ENCODE measurements around the gene CHTF8. TPM values are rescaled to one million over a fixed set of nuclear protein-coding genes. Genes with fewer than 3 reads are reported as not detected.
A peak's percentile ranks its signal among the peaks of the same experiment; 100 is the strongest.

Gene CHTF8
- polyA plus RNA-seq, 4 donors: 157 to 170 (median 163) TPM

GRCh38 chr16:69114976-69115355 is 17.4 kb downstream of the CHTF8 start:
- DNase-seq (ENCODE audit: low read depth in 4 of 4, low spot score in 3 of 4): no peak

DNA sequence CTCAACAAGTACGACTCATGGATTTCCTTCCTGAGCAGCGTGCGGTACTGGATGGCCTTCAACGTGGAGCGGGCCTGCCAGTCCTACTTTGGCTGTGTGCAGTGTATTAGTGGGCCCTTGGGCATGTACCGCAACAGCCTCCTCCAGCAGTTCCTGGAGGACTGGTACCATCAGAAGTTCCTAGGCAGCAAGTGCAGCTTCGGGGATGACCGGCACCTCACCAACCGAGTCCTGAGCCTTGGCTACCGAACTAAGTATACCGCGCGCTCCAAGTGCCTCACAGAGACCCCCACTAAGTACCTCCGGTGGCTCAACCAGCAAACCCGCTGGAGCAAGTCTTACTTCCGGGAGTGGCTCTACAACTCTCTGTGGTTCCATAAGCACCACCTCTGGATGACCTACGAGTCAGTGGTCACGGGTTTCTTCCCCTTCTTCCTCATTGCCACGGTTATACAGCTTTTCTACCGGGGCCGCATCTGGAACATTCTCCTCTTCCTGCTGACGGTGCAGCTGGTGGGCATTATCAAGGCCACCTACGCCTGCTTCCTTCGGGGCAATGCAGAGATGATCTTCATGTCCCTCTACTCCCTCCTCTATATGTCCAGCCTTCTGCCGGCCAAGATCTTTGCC is 17.9 kb downstream of the CHTF8 start:
- DNase-seq (ENCODE audit: low read depth in 4 of 4, low spot score in 3 of 4): no peak

DNA sequence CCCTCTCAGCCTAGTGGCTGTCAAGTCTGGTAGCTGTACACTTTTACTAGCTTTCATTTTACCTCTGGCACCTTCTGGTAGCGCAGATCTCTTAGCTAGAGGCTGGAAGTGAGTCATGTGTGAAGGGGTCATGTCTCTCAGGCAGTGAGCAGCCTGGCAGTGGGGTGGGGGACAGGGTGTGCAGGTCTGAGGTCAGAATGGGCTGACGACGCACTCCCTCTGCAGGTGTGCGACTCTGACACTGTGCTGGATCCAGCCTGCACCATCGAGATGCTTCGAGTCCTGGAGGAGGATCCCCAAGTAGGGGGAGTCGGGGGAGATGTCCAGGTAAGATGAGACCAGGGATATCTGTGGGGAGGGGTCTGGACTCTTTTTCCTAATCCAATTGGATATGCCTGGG is 19.2 kb downstream of the CHTF8 start:
- no peak for DNase-seq (ENCODE audit: low read depth in 4 of 4, low spot score in 3 of 4)

- DNase-seq (ENCODE audit: low read depth in 4 of 4, low spot score in 3 of 4): no peak
Measured at GRCh38 chr16:69112285-69113129, 19.9 kb downstream of the CHTF8 start.

- DNase-seq (ENCODE audit: low read depth in 4 of 4, low spot score in 3 of 4): no peak
Measured at GRCh38 chr16:69111876-69112230, 20.5 kb downstream of the CHTF8 start.

- no peak for DNase-seq (ENCODE audit: low read depth in 4 of 4, low spot score in 3 of 4)
Measured at GRCh38 chr16:69111216-69111875, 21.0 kb downstream of the CHTF8 start.

GRCh38 chr16:69110406-69110805 is 22.0 kb downstream of the CHTF8 start:
- DNase-seq (ENCODE audit: low read depth in 4 of 4, low spot score in 3 of 4): no peak

- DNase-seq (ENCODE audit: low read depth in 4 of 4, low spot score in 3 of 4): no peak
Measured at GRCh38 chr16:69109486-69110270, 22.7 kb downstream of the CHTF8 start.

DNA sequence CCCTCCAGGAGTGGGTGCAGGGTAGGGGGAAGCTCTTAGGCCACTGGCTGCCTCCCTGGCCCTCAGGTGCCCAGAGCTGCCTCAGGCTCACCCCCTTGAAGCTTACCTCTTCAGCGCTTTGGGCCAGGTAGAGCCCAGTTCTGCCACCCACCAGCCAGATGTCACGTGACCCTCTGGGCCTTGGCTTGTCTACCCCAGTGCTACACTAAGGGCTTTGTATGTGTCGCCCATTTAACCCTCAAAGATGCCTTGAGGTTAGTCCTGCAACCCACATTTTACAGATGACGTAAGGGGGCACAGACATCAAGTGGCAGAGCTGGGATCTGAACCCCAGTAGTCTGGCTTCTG is 23.5 kb downstream of the CHTF8 start:
- no peak for DNase-seq (ENCODE audit: low read depth in 4 of 4, low spot score in 3 of 4)

- no peak for DNase-seq (ENCODE audit: low read depth in 4 of 4, low spot score in 3 of 4)
Measured at GRCh38 chr16:69108064-69108904, 24.1 kb downstream of the CHTF8 start.

- no peak for DNase-seq (ENCODE audit: low read depth in 4 of 4, low spot score in 3 of 4)
Measured at GRCh38 chr16:69107316-69107962, 24.9 kb downstream of the CHTF8 start.

GRCh38 chr16:69106491-69107315 is 25.7 kb downstream of the CHTF8 start:
- no peak for DNase-seq (ENCODE audit: low read depth in 4 of 4, low spot score in 3 of 4)

DNA sequence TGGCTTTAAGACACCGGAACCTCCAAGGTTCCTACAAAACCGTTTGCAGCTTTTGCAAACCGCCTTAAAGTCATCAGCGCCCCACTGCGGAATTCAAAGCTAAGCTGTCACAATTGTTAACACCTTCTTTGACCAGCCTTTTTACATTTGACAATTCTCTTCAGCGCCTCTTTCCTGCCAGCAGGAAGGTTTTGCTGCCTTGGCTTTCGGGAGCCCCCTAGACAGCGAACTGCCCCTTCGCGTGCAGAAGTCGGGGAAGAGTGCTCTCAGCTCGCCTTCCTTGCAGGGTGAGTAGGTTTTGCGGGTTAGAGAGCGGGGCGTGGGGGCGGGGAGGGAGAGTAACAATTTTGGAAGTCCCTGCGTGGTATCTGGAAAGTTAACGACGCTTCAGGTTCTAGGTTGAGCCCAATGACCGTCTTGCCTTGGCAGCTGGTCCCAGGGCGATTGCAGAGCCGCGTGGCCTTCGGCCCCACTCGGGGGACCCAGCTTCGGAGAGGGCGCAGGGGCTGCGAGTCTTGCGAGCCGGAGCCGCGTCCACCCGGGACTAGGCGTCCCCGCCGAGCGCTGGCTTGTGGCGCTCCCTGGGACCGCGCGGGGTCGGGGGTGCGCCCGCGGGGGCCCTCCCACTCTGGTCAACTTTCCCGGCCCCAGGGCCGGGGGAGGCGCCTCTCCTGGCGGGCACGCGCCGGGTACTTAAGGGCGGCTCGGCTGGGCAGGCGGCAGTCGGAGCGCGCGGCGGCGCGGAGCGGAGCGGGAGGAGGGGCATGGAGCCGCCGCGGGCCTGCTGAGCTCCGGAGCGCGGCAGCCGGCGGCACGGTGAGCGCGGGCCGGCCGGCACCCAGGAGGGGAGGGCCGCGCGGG is 26.7 kb downstream of the CHTF8 start, which contains the start of gene HAS3:
Gene HAS3, plus strand, starts transcription at position 153 of the 861 bp plus-strand sequence. CDS start 3,743 bp downstream, outside the sequence.
- DNase-seq (ENCODE audit: low read depth in 4 of 4, low spot score in 3 of 4): peak in 1 of 4 donors; percentile 42

DNA sequence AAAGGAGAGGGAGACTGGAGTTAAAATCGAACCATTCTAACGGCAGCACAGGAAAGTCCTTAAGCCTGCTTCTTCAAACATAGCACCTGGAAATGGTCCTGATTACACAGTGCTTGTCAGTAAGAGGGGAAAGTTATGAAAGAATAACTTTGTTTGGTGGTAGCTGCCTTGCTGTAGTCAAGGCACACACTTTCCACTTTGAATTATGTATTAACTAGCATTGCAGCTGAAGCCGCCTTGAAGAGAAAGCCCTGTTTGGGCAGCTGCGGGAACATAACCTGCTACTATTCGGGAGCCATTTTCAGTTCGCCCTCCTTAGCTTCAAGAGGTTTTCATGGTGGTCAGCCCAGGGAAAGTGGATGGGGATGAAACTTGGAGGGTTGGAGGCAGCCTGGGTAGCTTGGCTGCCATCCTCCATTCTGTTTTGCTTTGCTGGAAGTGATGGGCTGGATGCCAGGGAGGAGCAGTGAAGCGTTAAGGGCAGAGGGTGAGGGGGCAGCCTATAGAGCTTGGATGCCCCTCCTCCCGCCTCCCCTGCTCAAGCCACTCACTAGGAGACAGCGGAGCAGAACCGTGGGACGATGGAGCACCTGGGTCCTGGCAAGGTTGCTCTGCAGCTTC is 32.2 kb downstream of the CHTF8 start:
- DNase-seq (ENCODE audit: low read depth in 4 of 4, low spot score in 3 of 4): peak in 1 of 4 donors; percentile 55

DNA sequence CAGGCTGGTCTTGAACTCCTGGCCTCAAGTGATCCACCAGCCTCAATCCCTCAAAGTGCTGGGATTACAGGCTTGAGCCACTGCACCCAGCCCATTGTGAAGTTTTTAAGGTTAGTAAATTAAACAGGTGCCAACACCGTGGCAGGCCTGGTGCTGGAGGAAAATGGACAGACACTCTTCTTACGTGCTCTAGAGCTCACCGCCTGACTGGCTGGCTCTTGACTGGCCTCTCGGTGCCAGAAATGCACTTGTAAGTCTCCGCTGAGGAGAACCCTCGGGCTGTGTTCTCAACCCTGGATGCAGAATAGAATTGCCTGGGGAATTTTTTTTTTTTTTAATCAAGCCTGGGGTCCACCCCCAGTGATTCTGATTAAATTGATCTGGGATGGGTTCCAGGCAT is 37.2 kb downstream of the CHTF8 start:
- DNase-seq (ENCODE audit: low read depth in 4 of 4, low spot score in 3 of 4): no peak

DNA sequence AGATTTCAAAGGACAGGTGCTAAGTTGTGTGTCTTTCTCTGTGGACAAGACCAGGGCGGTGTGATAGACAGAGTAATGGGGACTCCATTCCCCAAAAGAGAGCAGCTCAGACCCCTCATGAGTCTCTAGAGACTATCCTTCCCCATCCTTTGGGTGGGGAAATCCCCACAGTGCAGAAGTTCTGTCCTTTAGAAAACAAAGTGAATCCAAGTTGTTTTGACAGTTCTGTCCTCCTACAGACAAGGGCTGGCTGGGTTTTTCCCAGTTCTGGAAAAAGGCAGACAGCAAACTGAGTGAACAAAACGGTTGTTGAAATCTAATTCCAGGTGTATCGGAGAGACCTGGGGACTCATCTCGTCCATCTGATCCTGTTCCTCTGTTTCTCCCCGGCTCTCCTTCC is 37.9 kb downstream of the CHTF8 start:
- no peak for DNase-seq (ENCODE audit: low read depth in 4 of 4, low spot score in 3 of 4)

DNA sequence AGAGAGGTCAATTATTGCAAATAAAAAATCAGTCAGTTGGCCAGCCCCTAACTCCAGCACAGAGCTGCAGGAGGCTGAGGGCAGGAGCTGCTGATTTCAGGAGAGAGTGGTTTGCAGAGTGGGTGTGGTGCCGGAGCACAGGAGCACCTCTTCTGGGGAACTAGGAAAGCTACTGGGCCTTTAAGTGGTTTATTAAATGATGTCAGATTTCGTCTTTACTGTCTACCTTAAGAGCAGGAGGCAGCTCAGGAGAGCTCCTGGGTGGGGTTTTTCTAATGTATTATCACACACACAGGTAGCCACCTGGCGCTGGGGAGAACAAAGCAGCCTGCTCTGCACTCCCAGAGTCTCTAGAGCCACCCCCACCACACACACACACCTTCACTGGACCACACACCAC is 38.4 kb downstream of the CHTF8 start:
- no peak for DNase-seq (ENCODE audit: low read depth in 4 of 4, low spot score in 3 of 4)

All from right renal pelvis (tissue), 4 donors.